GM19395 (cell line): ENCODE measurements around the gene EPB41L2.
"Not testable (repeated sequence)": the region's sequence is repeated elsewhere in the genome, so short reads cannot be mapped to it uniquely, and the experiment has no call there.

ENCODE experiments used
- ATAC-seq: cut with Tn5 transposase; IDR thresholded peaks from one replicate; pipeline ENCODE4 v1.9.1; 2021; ENCODE audit warnings: mild to moderate bottlenecking, moderate library complexity; ENCODE audit not compliant: unreplicated experiment

EPB41L2 gene

GRCh38 chr6:131037194-131037897 lies 25.7 kb downstream of the EPB41L2 start:
- ATAC-seq: no peak

- no peak for ATAC-seq
Observed at GRCh38 chr6:131036601-131037000, 26.4 kb downstream of the EPB41L2 start.

DNA sequence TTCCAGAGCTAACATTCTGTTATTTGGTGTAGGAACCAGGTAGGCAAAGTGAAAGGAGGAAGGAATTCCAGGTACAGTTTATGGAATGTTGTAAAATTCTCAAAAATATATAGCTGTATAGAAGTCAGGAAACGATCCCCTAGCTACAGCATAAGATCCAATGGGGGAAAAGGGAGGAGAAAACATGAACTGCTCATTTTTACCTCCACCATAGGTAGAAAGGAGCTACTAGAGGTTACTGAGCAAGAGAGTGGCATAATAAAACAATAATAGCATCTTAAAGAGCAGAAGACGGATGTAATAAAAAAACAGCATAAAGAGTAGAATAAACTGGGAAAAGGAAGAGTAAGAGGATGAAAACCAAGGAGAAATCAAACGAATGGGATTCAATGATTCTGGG lies 26.9 kb downstream of the EPB41L2 start:
- no peak for ATAC-seq

DNA sequence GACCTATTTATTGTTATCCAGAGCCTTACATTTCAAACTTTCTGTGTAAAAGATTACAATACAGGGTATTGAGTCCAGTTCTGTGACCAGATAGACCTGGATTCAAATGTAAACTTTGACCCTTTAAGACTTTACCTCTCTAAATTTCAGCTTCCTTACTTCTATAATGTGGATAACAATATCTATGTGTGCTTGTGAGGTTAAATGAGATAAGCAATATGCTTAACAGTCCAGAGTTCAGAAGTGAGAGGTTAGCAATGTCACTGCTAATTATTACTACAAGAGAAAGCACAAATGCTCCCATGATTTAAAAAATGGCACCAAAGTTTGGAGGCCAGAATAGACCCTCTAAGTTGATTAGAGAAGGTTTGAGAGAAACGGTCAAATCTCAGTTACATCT lies 27.5 kb downstream of the EPB41L2 start:
- ATAC-seq: no peak

DNA sequence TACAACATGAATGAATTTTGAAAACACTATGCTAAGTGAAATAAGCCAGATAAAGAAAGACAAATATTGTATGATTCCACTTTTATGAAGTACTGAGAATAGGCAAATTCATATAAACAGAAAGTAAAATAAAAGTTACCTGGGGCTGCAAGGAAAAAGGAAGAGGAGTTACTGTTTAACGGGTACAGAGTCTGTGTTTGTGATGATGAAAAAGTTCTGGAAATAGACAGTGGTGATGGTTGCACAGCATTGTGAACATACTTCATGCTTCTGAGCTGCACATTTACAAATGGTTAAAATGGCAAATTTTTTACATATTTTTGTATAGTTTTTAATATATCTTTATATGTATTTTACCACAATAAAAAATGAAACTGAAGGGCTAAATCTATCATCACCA lies 29.4 kb downstream of the EPB41L2 start:
- no peak for ATAC-seq

DNA sequence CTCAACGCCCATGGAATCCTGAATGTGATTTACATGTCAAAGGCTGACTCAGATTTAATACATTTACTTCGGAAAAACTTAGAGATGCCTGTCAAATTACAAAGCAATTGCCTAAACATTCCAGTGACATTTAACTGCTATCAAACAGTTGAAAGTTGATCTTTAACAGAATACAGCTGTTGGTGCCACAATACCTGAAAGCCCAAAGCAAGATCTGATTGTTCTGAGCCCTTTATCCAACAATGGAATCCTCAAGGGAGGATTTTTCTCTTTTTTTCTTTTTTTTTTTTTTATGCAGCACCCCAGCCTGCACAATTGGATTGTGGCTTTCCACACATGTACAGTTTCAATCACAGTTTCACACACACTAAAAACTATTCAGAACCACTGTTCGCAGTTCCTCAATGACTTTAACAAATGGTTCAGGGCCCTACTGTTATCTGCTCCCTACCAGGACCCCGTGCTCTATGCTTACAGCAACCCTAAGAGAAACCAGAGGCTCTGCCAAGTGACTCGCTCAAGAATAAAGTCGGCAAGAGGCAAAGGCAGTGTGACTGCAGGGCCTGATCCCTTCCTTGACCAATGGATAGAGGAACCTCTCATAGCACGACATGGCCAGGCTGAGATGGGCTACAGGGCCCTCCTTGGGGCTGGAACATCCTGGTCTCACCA lies 33.3 kb downstream of the EPB41L2 start:
- ATAC-seq: peak; percentile 98

DNA sequence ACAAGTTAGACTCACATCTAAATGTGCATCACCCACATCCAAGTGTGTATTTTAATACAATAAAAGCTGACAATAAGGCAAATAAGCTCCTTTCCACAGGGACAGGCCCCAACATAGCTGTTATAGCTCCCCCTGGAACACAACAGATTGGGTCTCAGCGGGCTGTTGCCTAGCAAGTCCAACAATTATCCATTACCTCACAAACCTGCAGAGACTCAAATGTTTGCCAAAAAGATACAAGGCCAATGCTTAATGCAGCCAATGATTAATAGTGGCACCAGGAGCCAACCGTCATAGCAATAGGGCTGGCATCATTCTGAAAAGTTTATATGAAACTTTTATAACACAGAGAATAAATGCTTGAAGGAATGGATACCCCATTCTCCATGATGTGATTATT lies 35.7 kb downstream of the EPB41L2 start:
- ATAC-seq: no peak

DNA sequence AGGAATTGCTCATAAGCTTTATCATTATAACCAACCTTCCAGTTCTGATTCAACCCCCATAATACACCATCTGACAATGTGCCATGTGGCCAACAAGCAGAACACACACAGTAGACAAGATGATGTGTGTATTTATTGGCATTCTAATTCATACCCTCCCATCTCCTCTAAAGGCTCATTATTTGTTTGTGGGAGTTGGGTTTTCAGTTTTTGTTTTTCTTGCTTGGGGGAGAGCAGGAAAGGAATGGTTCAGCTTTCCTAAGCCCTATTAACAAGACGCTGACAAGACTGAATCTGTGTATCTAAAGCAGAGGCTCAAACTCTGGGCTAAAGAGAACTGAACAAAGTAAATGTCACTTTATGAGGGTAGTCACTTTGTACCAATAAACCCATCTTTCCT lies 36.8 kb downstream of the EPB41L2 start:
- ATAC-seq: no peak

DNA sequence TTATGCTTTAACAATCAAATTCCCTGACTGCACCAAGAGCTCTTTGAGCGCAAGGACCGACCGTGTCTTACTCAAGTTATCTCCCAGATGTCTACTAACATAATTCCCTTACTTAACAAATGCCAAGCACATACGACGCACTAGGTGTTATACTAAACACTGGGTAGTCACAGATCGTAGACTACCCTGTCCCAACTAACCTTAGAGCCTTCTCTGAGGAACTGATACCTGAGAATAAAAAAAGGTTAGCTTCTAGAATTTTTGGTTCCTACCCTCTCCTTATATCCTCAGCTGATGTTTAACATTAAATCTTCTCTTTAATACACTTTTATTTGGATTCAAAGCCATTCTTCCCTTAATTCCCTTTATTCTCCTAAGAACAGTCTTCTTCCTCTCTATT lies 38.5 kb downstream of the EPB41L2 start:
- peak; percentile 82 for ATAC-seq

DNA sequence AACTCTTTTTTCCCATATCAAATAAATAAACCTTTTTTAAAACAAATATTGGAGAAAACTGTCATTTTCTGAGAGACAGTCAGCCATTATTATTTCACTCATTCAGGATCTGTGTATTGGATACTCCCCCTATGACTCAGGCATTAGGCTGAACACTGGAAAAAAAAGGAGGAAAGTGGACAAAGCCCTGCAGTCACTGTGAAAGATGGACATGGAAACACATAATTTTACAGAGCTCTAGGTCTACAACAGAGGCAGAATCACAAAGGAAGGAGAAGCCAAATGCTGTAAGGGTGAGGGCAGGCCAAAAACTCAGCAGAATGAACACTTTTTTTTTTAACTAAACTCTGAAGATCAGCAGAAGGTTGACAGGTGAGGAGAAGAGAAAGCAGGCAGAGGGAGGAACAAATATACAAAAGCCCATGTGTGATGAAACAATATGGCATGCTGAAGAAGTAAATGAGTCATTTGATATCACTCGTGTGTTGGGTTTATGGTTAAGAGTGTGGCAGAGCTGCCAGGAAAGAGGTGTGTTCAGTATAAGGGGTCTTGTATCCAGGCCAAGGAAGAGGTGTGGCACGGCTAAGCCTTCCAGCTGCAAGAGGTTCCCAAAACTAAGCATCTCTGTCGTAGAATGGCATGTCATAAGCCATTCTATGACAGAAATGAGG lies 39.1 kb downstream of the EPB41L2 start:
- peak; percentile 47 for ATAC-seq

DNA sequence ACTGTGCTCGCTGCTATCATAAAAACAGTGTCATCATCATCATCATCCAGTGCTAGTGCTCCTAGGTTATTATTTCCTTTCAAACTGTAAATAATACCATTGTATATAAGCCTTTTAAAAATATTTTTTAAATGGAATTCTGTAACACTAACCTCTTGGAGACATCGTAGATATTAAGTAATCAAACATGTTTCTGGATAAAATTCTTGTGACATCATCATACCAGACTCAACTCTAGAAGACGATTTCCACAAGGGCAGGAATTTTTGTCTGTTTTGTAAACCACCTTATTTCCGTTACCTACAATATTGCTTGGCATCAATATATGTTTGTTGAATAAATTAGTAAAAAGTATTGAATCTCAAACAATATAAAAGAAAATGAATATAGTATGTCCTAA lies 40.4 kb downstream of the EPB41L2 start:
- no peak for ATAC-seq

- ATAC-seq: no peak
Observed at GRCh38 chr6:131017962-131018361, 45.1 kb downstream of the EPB41L2 start.

- ATAC-seq: no peak
Observed at GRCh38 chr6:131015630-131016263, 47.3 kb downstream of the EPB41L2 start.

GRCh38 chr6:131015025-131015591 lies 47.9 kb downstream of the EPB41L2 start:
- no peak for ATAC-seq

GRCh38 chr6:131014080-131014776 lies 48.8 kb downstream of the EPB41L2 start:
- ATAC-seq: no peak

GRCh38 chr6:131013495-131013894 lies 49.5 kb downstream of the EPB41L2 start:
- ATAC-seq: no peak

DNA sequence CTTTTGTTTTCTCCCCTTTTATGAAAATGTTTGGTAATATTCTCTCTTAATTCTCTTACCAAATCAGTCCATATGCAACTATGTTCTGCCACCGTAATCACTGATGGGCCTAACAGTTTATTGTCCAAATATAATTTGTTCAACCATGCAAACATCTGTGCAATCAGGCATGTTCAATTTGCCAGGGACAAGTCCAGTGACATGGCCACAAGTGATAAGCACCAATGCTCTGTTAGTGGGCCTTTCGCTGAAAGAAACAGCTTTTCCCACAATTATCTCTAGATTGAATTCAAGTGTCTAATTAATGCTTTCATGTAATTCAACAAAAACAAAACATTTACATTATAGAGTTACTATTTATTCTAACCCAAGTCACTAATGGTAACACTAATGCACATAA lies 53.3 kb downstream of the EPB41L2 start:
- no peak for ATAC-seq

- not testable (repeated sequence) for ATAC-seq
Observed at GRCh38 chr6:131008965-131009364, 54.1 kb downstream of the EPB41L2 start.

DNA sequence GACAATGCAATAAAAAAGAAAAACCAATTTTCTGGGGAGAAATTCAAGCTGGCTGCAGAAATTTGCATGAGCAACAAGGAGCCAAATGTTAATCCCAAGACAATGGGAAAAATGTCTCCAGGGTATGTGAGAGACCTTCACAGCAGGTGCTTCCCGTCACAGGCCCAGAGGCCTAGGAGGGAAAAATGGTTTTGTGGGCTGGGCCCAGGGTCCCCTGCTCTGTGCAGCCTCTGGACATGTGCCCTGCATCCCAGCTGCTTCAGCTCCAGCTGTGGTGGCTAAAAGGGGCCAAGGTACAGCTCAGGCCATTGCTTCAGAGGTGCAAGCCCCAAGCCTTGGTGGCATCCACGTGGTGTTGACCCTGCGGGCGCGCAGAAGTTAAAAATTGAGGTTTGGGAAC lies 55.1 kb downstream of the EPB41L2 start:
- ATAC-seq: not testable (repeated sequence)

- no peak for ATAC-seq
Observed at GRCh38 chr6:131007286-131007685, 55.8 kb downstream of the EPB41L2 start.
